SK-N-SH (cell line): ENCODE measurements around the gene COX7B2.

Experiments
- EZH2phosphoT487 ChIP-seq: fragments of 200-600 bp; sonication (generic); IDR thresholded peaks from 2 replicates; pipeline ENCODE4 v1.6.1; 2017; ENCODE audit warnings: low read depth, mixed run types, mild to moderate bottlenecking, antibody characterized with exemption, moderate library complexity, borderline replicate concordance
- GABPA ChIP-seq: IDR thresholded peaks from 2 replicates; pipeline ENCODE4 v1.4.0; 2012; ENCODE audit warnings: low read depth, mild to moderate bottlenecking
- TF ChIP-seq, protein P1 (sequence below): fragments of 200-600 bp; sonication (generic); IDR thresholded peaks from 2 replicates; pipeline ENCODE4 v1.6.1; 2017; ENCODE audit warnings: antibody characterized with exemption, mild to moderate bottlenecking, moderate library complexity

- TF ChIP-seq, protein P1, sequence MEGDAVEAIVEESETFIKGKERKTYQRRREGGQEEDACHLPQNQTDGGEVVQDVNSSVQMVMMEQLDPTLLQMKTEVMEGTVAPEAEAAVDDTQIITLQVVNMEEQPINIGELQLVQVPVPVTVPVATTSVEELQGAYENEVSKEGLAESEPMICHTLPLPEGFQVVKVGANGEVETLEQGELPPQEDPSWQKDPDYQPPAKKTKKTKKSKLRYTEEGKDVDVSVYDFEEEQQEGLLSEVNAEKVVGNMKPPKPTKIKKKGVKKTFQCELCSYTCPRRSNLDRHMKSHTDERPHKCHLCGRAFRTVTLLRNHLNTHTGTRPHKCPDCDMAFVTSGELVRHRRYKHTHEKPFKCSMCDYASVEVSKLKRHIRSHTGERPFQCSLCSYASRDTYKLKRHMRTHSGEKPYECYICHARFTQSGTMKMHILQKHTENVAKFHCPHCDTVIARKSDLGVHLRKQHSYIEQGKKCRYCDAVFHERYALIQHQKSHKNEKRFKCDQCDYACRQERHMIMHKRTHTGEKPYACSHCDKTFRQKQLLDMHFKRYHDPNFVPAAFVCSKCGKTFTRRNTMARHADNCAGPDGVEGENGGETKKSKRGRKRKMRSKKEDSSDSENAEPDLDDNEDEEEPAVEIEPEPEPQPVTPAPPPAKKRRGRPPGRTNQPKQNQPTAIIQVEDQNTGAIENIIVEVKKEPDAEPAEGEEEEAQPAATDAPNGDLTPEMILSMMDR, result no peak
- TF ChIP-seq GABPA (no peak), EZH2phosphoT487 (no peak)
Measured at GRCh38 chr4:46890056-46890455, 19.0 kb downstream of the COX7B2 start.
